Umbilical cord (tissue), 2 donors: ENCODE data around the gene CACNA1I. TPM values are rescaled to one million over a fixed set of nuclear protein-coding genes. Genes with fewer than 3 reads are reported as not detected.
A peak's percentile ranks its signal among the peaks of the same experiment; 100 is the strongest.

Source experiments
- DNase-seq: peaks from one replicate; pipeline ENCODE4 v3.0.0-alpha.2; 2015; ENCODE audit warnings: low spot score
- total RNA-seq: library from RNA; depleted of rRNA; stranded (reverse); fragments of >200 nt; gene quantifications from one replicate; pipeline ENCODE4 v1.2.3, GENCODE V29; 2014; ENCODE audit warnings: low replicate concordance; ENCODE audit not compliant: insufficient read depth

The CACNA1I gene
- total RNA-seq, 1 donor from 2014 or later = 0.48 TPM

- DNase-seq = no peak
These were observed 26.8 kb downstream of the CACNA1I start for GRCh38 chr22:39597236-39597869.

GRCh38 chr22:39598017-39598965 is 27.7 kb downstream of the CACNA1I start:
- no peak for DNase-seq

DNA sequence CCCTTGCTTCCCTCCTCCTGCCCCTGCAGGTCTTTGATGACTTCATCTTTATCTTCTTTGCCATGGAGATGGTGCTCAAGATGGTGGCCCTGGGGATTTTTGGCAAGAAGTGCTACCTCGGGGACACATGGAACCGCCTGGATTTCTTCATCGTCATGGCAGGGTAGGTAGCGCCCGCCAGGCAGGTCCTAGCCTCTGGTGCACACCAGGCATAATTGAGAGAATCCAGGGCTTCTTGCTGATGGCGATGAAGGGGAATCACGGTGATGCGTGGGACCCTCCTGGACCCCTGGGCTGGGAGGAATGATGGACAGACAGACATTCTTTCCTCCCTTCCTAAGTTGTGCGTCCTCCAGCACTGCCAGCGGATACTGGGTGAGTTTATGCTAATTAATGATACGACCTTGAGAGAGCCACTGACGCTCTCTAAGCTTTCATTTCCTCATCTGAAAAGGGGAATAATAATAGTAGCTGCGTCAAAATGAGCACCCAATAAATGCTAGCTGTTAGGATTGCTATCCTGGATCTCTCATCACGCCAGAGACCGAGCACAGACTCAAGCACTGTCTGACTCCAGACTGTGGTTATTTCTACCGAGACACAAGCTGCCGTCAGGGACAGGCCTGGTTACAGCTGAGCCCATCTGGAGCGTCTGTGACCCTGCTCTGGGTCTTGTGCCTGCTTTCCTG is 30.1 kb downstream of the CACNA1I start:
- DNase-seq = no peak

- DNase-seq = no peak
These were observed 30.6 kb downstream of the CACNA1I start for GRCh38 chr22:39601180-39601535.

GRCh38 chr22:39603345-39603744 is 32.8 kb downstream of the CACNA1I start:
- no peak for DNase-seq

- DNase-seq = no peak
These were observed 39.7 kb downstream of the CACNA1I start for GRCh38 chr22:39610246-39610645.

DNA sequence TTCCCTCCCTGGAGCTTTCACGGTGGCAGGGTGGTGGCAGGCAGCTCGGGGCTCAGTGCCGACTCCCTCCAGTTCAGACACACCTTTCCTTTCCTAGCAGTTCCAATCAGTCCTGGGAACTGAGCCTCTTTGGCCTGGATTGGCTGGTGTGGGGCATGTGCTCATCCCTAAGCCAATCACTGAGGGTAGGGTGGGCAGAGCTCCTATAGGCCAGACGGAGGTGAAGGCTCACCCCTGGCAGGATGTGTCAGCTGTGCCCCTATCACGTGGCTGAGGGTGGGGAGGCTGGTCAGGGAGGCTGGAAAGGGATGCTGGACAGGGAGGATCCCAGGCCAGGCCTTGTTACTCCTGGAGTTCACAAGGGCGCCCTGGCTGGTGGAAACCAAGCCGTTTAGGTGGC is 40.2 kb downstream of the CACNA1I start:
- DNase-seq = no peak

GRCh38 chr22:39611360-39611759 is 40.8 kb downstream of the CACNA1I start:
- DNase-seq = no peak

DNA sequence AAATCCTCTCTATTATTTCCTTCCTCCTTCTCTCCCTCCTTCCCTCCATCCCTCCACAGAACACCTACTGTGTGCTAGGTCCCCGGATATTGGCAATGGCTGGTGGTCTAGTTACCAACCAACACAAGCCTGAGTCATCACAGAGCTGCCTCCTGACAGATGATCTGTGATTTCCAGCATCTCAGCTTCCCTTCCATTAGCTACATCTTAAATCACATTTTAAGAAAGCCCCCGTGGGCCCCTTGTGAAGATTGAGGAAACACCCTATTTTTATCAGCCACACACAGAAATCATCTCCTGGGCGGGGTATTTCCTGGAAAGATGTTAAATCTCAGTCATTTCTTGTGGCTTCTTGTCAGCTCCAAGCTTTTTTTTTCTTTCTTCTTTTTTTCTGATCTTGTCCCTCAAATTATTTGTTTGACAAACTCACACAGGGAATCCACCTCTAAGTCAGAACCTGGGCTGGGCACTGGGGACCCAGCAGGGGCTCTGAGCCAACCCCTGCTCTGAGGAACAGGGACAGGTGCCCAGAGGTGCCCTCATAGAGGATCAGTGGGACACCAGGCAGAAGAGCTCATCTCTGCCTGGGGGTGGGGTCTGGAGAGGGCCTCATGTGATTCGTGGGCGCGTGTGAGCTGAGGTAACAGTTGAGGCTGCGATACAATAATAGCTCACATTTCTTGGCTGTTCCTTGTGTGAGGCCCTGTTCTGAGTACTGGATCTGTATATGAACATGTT is 42.4 kb downstream of the CACNA1I start:
- peak; percentile 66 for DNase-seq

GRCh38 chr22:39613549-39613921 is 43.0 kb downstream of the CACNA1I start:
- no peak for DNase-seq

DNA sequence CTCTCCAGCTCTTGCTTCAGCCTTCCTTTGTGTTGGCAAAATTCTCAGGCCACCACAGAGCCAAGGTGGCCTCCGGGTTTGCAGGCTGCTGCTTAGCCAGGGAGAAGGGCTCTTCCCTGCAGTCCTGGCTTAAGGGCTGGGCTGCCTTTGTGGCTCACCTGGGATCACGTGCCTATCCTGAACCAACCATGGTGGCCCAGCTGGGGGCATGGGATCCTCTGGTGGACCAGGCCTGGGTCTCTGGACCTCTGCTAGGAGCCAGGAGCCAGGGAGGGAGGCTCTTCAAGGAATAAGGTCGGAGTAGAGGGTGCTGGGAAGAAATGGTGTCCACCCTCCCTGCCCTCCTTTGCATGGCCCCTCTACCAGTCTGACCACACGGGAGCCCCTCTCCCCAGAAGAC is 43.9 kb downstream of the CACNA1I start:
- no peak for DNase-seq

GRCh38 chr22:39616051-39616450 is 45.5 kb downstream of the CACNA1I start:
- no peak for DNase-seq

- no peak for DNase-seq
These were observed 46.2 kb downstream of the CACNA1I start for GRCh38 chr22:39616781-39617180.

DNA sequence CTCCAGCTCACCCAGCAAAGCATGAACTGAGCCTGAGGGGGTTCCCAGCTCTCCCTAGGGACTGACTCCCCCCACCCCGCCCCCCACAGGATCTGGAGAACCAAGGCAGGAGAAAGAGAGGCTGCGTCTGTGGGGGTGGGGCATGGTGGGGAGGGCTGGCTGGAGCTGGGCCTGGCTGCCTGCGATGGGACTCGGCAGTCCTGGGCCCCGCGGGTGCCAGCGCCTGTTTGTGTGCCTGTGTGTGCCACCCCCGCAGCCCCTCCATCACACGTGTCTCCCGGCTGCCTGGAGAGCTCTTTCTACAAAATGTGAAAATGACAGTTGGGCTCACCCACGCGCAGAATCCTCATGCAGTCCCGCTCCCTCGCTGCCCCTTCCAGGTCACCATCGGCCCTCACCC is 46.8 kb downstream of the CACNA1I start:
- DNase-seq = no peak

GRCh38 chr22:39617970-39618757 is 47.6 kb downstream of the CACNA1I start:
- DNase-seq = no peak

GRCh38 chr22:39618996-39619530 is 48.5 kb downstream of the CACNA1I start:
- no peak for DNase-seq

DNA sequence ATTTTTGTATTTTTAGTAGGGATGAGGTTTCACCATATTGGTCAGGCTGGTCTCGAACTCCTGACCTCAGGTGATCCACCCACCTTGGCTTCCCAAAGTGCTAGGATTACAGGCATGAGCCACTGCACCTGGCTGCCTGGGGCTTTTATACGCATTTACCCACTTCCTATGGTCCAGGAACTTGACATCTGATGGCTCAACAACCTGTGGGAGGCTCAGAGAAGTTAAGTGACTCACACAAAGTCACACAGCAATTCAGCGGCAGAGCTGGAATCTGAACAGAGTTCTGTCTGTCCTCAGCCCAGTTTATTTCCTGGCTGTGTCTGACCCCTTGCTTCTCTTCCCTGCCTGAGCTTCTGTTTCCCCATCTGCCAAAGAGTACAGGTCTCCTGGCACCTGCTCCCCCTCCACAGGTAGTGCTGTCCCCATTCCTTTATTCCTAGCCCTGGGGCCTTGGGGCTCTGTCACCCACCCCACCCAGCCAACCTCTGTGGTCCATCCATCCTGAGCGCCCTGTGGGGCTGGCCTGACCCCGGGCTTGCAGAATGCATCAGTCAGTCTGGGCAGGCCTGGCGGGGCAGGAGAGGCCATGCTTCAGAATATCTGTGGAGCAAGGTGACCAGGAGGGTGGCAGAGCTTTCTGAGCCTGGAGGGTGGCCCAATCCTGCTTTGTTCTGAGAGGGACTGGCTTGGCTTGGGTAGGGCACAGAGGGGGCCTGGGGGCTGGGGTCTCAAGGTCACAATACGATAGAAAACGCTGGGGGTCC is 50.6 kb downstream of the CACNA1I start:
- no peak for DNase-seq

DNA sequence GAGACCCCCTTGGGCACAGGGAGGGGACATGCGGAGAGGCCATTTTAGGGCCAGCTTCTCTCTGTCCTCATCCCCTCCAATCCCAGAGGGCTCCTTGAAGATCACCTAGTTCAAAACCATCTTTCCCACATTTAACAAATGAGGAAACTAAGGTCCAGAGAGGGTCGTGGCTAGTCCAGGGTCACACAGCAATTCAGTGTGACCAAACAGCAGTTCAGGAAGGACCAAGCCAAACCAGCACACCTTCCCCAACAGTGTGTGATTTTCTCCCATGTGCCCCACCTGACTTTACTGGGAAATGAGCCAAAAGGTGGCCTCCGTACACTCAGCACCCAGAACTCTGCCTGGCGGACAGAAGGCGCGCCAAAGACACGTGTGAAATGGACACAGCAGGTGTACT is 51.3 kb downstream of the CACNA1I start:
- DNase-seq = no peak

DNA sequence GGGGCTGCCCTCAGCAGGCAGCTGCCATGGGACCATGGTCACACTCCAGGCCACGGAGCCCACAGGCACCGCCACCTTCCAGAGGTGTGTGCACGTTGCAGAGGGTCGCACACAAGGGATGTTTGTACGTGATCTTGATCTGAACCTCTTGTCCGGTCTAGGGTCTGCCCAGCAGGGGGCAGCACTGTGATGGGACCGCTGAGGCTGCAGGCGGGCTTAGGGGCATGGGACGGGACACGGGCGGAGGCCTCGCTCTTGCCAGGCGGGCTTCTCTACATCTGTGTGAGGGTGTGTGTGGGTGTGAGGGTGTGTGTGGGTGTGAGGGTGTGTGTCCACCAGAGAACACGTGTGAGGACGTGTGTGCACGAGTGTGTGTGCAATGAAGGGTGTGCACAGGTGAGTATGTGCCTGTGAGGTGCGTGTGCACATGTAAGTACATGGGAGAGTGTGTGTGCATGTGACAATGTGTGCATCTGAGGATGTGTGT is 52.4 kb downstream of the CACNA1I start:
- DNase-seq = peak; percentile 23
